OCI-LY1 (cell line): Measurements from ENCODE around the gene PDE3A.

Experiments used
- H2AFZ ChIP-seq: fragments of 200-600 bp; sonication (generic), shearing (Covaris generic); 2 replicates; pipeline ENCODE4 v1.6.0; 2014; ENCODE audit warnings: antibody characterized with exemption, mild to moderate bottlenecking, low read length
- H3F3A ChIP-seq: fragments of 200-600 bp; sonication (generic), shearing (Covaris generic); 2 replicates; pipeline ENCODE4 v1.6.0; 2014; ENCODE audit warnings: mild to moderate bottlenecking, antibody characterized with exemption, low read length, moderate library complexity; ENCODE audit not compliant: insufficient read depth
- H3K27ac ChIP-seq: fragments of 200-600 bp; sonication (generic); 2 replicates; pipeline ENCODE4 v1.5.1; 2014; ENCODE audit warnings: low read length, mixed run types, mild to moderate bottlenecking, low read depth; ENCODE audit not compliant: poor library complexity, severe bottlenecking
- H3K27me3 ChIP-seq: fragments of 200-600 bp; sonication (generic); 2 replicates; pipeline ENCODE4 v1.6.0; 2014; ENCODE audit warnings: antibody characterized with exemption, mild to moderate bottlenecking, low read length, moderate library complexity; ENCODE audit not compliant: insufficient read depth
- H3K36me3 ChIP-seq: fragments of 200-600 bp; sonication (generic); 2 replicates; pipeline ENCODE4 v1.6.1; 2014; ENCODE audit warnings: mild to moderate bottlenecking, antibody characterized with exemption, low read length, moderate library complexity, mixed read lengths; ENCODE audit not compliant: insufficient read depth
- H3K4me1 ChIP-seq: fragments of 200-600 bp; sonication (generic); 2 replicates; pipeline ENCODE4 v1.5.1; 2014; ENCODE audit warnings: mild to moderate bottlenecking, low read length, moderate library complexity; ENCODE audit not compliant: insufficient read depth, severe bottlenecking
- H3K4me2 ChIP-seq: fragments of 200-600 bp; sonication (generic), shearing (Covaris generic); 2 replicates; pipeline ENCODE4 v1.6.1; 2014; ENCODE audit warnings: low read length
- H3K4me3 ChIP-seq: fragments of 200-600 bp; sonication (generic); 2 replicates; pipeline ENCODE4 v1.5.1; 2014; ENCODE audit warnings: low read length, low read depth, mild to moderate bottlenecking, mixed read lengths; ENCODE audit not compliant: poor library complexity, severe bottlenecking
- H3K79me2 ChIP-seq: fragments of 200-600 bp; shearing (Covaris generic); 2 replicates; pipeline ENCODE4 v1.6.1; 2016; ENCODE audit warnings: mixed run types, low read length, mixed read lengths; ENCODE audit not compliant: insufficient read depth
- H3K9ac ChIP-seq: fragments of 200-600 bp; sonication (generic), shearing (Covaris generic); 2 replicates; pipeline ENCODE4 v1.6.1; 2014; ENCODE audit warnings: mild to moderate bottlenecking, low read length, mixed read lengths
- H3K9me2 ChIP-seq: fragments of 200-600 bp; sonication (generic), shearing (Covaris generic); 2 replicates; pipeline ENCODE4 v1.6.1; 2014; ENCODE audit warnings: low read depth, mild to moderate bottlenecking, low read length, mixed read lengths
- H3K9me3 ChIP-seq: fragments of 200-600 bp; shearing (Covaris generic); 2 replicates; pipeline ENCODE4 v1.6.1; 2014; ENCODE audit warnings: low read length, mixed read lengths
- H4K20me1 ChIP-seq: fragments of 200-600 bp; sonication (generic), shearing (Covaris generic); 2 replicates; pipeline ENCODE4 v1.6.0; 2016; ENCODE audit warnings: mild to moderate bottlenecking, low read length; ENCODE audit not compliant: insufficient read depth
- CTCF ChIP-seq: fragments of 200-600 bp; sonication (generic), shearing (Covaris generic); IDR thresholded peaks from 2 replicates; pipeline ENCODE4 v1.5.1; 2017; ENCODE audit warnings: mild to moderate bottlenecking, antibody characterized with exemption, low read length, moderate library complexity, mixed read lengths
- EZH2 ChIP-seq: fragments of 200-600 bp; sonication (generic), shearing (Covaris generic); IDR thresholded peaks from 2 replicates; pipeline ENCODE4 v1.8.0; 2017; ENCODE audit warnings: borderline replicate concordance, mixed run types, mild to moderate bottlenecking, antibody characterized with exemption, low read length, moderate library complexity, mixed read lengths

Gene PDE3A

GRCh38 chr12:20627001-20627588 lies 258.8 kb downstream of the PDE3A start:
- TF ChIP-seq CTCF (no peak), EZH2 (no peak)
- no peaks in the 10 kb centered on the region for H4K20me1 ChIP-seq
- H3K9me3 ChIP-seq = no peaks in the 10 kb centered on the region
- H3K36me3 ChIP-seq = no peaks in the 10 kb centered on the region
- no peak overlapping the region for H3K27ac ChIP-seq
- H3K4me2 ChIP-seq = no peak overlapping the region
- no peaks in the 10 kb centered on the region for H3K9me2 ChIP-seq
- no peaks in the 10 kb centered on the region for H3K27me3 ChIP-seq
- H3F3A ChIP-seq = no peaks in the 10 kb centered on the region
- H3K4me3 ChIP-seq = no peak overlapping the region
- H3K4me1 ChIP-seq = no peaks in the 10 kb centered on the region
- H3K9ac ChIP-seq = no peak overlapping the region
- H2AFZ ChIP-seq = no peak overlapping the region
- no peaks in the 10 kb centered on the region for H3K79me2 ChIP-seq

- no peaks in the 10 kb centered on the region for H3K27me3 ChIP-seq
- H3F3A ChIP-seq = no peaks in the 10 kb centered on the region
- H3K4me3 ChIP-seq = no peak overlapping the region
- H3K9ac ChIP-seq = no peak overlapping the region
- H3K4me1 ChIP-seq = no peaks in the 10 kb centered on the region
- H2AFZ ChIP-seq = no peak overlapping the region
- no peaks in the 10 kb centered on the region for H3K9me2 ChIP-seq
- H3K27ac ChIP-seq = no peak overlapping the region
- no peaks in the 10 kb centered on the region for H3K9me3 ChIP-seq
- no peaks in the 10 kb centered on the region for H4K20me1 ChIP-seq
- H3K79me2 ChIP-seq = no peaks in the 10 kb centered on the region
- TF ChIP-seq EZH2 (no peak), CTCF (no peak)
- no peak overlapping the region for H3K4me2 ChIP-seq
- H3K36me3 ChIP-seq = no peaks in the 10 kb centered on the region
Measured at GRCh38 chr12:20628226-20628787, 260.0 kb downstream of the PDE3A start.

- no peaks in the 10 kb centered on the region for H3K79me2 ChIP-seq
- TF ChIP-seq CTCF (no peak), EZH2 (no peak)
- H3K4me3 ChIP-seq = no peak overlapping the region
- no peaks in the 10 kb centered on the region for H3F3A ChIP-seq
- H3K27ac ChIP-seq = no peak overlapping the region
- no peak overlapping the region for H3K9ac ChIP-seq
- no peaks in the 10 kb centered on the region for H3K27me3 ChIP-seq
- no peaks in the 10 kb centered on the region for H3K36me3 ChIP-seq
- H4K20me1 ChIP-seq = no peaks in the 10 kb centered on the region
- no peak overlapping the region for H3K4me2 ChIP-seq
- no peaks in the 10 kb centered on the region for H3K4me1 ChIP-seq
- no peaks in the 10 kb centered on the region for H3K9me2 ChIP-seq
- H3K9me3 ChIP-seq = no peaks in the 10 kb centered on the region
- no peak overlapping the region for H2AFZ ChIP-seq
Measured at GRCh38 chr12:20628999-20629398, 260.7 kb downstream of the PDE3A start.
